Non-pigmented ciliary epithelial cell (primary cell): ENCODE measurements around the gene TSPAN3.

Experiments
- DNase-seq: peaks from one replicate; pipeline ENCODE4 v3.0.0-alpha.2; 2010; ENCODE audit warnings: low read depth

TSPAN3 gene

GRCh38 chr15:77070495-77071304 lies at the start of gene TSPAN3:
Gene TSPAN3, minus strand, starts transcription at chr15:77071109. Its CDS starts 155 bp downstream, at chr15:77070954.
- DNase-seq = peak; percentile 51

DNA sequence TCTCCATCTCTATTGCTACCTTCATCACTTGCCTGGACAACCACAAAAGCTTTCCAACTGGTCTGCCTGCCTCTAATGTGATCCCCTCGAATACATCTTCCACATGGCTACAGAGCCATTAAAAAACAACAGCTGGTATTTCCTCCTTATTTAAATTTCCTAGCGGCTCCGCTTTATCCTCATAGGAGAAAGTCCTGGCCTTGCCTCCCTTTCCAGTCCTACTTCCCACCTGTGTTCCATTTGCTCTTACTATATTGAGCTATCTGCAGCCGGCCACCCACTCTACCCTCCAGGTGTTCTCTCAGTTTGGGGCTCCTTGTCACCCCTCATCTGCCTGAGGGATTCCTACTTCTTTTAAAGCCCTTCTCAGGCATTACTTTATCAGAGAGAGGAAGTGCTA lies 49.7 kb upstream of the TSPAN3 start:
- no peak for DNase-seq

- no peak for DNase-seq
Measured at GRCh38 chr15:77119446-77119845, 48.5 kb upstream of the TSPAN3 start.

DNA sequence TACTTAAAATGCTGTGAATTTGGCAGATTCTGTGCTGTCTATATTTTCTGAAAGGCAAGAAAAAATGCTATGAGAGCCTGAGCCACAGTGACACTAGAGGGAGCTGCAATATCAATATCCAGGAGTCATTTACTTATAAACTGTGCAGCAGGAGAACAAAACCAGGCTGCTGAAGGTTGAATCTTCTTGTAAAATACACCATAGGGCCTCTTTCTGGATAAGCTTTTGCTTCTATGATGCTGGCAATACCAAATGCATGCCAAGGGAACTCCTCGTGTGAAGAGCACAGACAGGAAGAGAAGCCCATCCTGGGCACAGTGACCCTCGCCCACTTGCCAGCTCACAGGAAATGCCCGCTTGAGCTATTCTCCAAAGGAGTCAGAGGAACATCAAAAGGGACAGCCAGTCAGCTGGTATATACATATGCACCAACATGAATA lies 48.0 kb upstream of the TSPAN3 start:
- peak; percentile 48 for DNase-seq

DNA sequence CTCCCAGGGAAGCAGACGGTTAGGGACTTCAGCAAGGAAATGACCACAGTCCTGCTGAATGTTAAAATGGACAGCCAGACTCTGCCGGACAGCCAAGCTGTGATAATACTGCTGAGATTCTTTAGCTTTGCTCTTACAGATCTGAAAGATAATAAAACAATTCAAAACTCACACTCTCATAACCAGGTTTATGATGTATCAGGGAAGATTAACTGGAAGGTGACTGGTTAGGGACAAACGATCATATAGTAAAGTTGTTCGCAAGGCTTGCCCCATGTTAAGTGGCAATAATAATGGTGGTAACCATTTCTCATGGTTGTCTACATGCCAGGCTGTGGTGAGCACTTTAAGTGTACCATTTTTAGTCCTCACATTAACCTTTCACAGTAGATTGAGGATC lies 44.3 kb upstream of the TSPAN3 start:
- DNase-seq = no peak

- DNase-seq = no peak
Measured at GRCh38 chr15:77112838-77113504, 42.1 kb upstream of the TSPAN3 start.

DNA sequence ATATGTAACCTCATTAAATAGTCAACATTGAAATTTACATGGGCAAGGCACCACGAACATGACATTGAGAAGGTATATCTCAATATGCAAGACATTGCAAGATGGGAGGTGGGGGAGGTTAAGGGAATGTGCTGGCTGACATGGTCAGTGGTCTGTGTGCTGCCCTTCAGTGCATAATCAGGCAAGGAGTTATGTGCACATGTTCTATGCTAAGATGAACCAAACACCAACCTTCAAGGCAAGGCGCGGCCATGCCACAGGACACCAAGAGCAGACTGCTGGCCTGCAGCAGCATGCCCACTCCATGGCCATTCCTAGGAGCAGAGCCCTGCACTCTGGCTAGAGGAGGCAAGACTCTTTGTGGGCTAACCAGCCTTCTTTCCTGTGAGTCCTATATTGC lies 40.9 kb upstream of the TSPAN3 start:
- DNase-seq = no peak

DNA sequence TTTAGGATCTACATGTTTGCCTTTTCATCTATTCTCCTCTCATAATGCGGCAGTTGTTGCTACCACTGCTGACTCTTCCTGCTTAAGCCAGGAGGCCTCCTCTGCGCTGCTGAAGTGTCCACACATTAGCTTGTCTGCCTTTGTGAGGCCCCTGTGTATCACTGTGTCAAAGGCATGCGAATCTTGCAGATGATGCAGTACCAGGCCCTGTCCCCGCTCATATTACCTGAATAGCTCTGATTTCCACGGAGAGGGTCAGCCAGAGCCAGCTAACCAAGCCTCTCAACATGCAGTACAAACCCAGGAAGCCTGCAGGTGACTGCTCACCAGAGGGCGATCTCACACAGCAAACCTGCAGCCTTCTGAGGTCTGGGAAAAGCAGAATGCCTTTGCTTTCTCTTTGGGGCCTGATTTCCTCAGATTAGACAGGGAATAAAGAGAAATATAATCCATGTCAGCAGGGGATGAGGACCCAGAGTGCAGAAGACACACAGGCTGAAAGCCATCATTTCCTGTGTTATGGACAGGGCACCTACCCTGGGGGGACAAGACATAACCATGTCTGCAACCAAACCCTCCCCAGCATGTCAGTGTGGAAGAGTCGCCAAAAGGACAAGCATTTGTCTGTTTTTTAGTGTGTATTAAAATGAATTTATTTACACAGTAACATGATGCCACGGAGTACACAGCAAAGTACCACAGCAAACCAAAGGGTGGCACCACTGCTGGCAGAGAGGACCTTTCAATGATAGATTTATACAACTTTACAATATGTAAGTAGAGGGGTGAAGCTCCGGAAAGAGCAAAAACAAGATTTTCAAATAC lies 36.8 kb upstream of the TSPAN3 start:
- peak; percentile 15 for DNase-seq

- DNase-seq = no peak
Measured at GRCh38 chr15:77107068-77107467, 36.2 kb upstream of the TSPAN3 start.

- DNase-seq = no peak
Measured at GRCh38 chr15:77104155-77104554, 33.2 kb upstream of the TSPAN3 start.

GRCh38 chr15:77099741-77100463 lies 29.0 kb upstream of the TSPAN3 start:
- no peak for DNase-seq

DNA sequence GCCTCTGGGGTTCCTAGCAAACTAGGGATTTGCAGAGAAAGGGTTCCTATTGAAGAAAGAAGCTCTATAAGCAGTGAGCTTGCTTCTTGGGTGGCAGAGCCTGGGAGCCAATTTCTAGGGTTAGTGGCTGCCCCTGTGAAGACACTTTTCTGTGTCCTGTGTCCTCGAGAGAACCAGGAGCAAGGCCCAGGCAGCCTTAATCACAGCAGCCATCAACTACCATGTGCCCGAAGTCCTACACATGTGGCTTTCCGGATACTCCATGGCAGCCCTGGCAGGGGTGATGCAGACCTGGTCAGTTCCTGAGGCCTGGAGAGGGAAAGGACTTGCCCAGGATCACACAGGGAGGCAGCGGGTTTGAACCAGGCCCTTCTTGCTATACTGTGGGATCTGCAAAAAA lies 27.7 kb upstream of the TSPAN3 start:
- no peak for DNase-seq

- no peak for DNase-seq
Measured at GRCh38 chr15:77097921-77098320, 27.0 kb upstream of the TSPAN3 start.

DNA sequence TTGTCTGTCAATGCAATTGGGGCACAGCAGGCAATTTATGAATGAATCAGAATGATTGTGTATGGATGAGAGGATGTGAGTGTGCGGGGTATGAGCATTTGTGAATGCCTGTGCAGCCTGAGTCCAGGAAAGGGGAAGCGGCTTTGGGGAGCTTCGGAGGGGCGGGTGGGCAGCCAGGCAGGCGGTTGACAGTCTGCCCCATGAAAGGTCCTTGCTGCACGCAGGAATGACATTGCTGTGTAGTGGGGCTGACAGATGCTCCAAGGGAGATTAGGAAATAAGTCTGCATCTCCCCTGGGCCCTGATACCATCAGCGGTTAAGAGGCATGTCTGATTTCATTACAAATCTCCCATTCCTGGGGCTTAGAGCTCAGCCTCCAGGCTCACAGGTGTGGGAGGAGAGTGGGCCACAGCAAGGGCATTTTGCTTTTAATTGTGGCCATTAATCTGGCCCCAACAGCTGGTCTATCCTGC lies 26.4 kb upstream of the TSPAN3 start:
- no peak for DNase-seq

- DNase-seq = no peak
Measured at GRCh38 chr15:77096541-77096940, 25.6 kb upstream of the TSPAN3 start.

DNA sequence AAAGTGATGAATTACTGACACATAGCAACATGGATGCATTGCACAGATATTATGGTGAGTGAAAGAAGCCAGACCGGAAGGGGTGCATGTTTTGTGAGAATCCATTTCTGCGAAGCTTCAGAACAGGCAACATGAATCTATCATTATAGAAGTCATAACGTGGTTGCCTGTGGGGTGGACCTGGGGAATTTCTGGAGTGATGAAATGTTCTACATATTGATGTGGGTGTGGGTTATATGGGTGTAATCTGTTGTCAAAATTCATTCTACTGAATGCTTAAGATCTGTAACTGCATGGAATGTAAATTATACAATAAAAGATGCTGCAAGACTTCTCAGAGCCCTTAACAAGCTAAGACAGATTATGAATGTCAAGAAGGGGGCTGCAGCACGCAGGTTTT lies 25.2 kb upstream of the TSPAN3 start:
- no peak for DNase-seq

DNA sequence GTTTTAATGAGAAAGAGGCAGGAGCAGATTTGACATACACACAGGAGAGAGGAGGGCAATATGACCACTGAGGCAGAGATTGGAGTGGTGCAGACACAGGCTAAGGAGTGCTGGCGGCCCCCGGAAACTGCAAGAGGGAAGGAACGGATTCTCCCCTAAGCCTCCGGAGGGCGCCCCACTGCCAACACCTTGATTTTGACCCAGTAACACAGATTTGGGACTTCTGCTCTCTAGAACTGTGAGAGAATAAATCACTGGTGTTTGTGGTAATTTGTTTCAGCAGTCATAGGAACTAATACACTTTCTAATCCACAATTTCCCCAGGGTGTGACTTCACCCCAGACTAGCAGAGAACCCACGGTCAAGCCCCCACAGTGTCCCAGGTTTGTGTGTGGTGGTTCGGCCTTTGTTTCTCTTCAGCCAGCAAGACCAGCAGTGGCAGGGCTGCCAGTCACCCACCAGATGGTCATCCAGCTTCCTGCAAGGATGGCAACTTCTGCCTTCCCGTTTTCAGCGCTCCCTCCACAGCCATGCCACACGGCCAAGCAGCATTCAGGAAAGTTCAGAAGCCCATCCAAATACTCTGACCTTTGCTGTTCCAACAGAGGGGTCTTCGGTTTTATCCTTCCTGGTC lies 23.6 kb upstream of the TSPAN3 start:
- DNase-seq = no peak

DNA sequence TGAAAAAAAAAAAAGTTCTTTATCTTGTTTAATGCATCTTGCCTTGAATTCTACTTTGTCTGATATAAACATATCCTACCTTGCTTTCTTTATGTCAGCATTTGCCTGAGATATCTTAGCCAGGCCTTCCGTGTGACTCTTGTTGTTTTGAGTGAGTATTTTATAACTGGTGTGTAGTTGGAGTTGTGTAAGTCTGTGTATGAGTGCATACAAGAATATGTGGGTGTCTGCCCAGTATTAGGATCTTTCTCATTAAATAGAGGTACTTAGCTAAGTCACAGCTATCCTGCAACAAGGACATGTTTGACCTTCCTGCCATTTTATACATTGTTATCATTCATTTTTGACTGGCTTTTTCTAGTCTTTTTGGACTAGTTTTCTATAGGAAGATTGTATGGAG lies 22.5 kb upstream of the TSPAN3 start:
- DNase-seq = no peak

GRCh38 chr15:77091097-77091496 lies 20.2 kb upstream of the TSPAN3 start:
- no peak for DNase-seq

DNA sequence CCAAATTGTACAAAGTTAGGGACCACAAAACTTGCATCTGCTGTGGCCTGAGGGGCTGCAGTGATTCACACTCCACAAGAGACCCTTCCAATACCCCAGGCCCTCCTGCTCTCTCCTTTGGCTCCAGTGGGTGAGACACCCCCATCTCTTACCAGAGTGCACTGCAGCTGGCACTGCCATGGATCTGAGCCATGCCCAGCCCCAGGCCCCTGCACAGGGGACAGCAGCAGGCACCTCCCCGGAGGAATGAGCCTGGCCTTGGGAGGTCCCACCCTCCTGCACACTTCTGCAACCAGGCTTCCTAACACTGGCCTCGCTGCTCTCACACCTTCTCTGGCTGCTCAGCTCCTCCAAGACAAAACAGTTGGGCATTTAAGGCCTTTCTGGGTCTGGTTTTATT lies 16.3 kb upstream of the TSPAN3 start:
- DNase-seq = no peak

DNA sequence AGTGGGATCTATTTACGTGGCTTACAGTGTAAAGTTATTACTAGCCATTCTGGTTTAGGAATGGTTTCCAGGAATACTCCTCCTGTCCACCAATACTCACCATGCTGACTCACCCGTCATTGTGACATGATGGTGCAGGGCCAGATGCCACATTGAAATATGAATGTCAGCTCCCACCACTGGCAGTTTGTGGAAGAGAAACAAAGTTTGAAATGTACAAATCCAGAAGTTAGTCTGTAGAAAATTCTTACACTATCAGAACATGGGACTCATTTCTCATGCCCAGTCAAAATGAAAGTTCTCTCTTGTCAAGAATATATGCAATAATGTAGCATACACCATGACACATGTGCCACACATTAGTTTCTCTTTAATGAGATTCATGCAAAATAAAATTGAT lies 14.4 kb upstream of the TSPAN3 start:
- no peak for DNase-seq
